ENCODE results near the gene AIDA.

DNA sequence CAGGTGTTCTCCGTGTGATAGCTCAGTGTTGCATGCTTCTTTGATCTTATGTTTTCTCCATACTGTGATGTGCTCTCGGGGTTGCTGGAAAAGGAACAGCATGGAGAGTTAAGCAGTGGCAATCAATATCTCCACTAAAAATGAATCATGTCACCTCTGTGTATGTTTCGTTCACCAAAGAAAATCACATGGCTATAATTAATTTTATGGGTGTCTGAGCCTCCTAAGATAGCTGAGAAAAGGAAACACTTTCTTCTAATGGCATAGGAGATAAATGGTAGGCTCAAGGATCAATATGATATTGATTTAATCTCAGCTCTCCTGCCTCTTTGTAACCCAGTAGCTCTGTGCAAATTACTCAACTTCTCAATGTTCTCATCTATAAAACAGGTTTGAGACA is 39.0 kb upstream of the AIDA start:
- no peak for TF ChIP-seq POLR2A (IDR thresholded peaks at IDR 0.05)
- TF ChIP-seq, protein P1, sequence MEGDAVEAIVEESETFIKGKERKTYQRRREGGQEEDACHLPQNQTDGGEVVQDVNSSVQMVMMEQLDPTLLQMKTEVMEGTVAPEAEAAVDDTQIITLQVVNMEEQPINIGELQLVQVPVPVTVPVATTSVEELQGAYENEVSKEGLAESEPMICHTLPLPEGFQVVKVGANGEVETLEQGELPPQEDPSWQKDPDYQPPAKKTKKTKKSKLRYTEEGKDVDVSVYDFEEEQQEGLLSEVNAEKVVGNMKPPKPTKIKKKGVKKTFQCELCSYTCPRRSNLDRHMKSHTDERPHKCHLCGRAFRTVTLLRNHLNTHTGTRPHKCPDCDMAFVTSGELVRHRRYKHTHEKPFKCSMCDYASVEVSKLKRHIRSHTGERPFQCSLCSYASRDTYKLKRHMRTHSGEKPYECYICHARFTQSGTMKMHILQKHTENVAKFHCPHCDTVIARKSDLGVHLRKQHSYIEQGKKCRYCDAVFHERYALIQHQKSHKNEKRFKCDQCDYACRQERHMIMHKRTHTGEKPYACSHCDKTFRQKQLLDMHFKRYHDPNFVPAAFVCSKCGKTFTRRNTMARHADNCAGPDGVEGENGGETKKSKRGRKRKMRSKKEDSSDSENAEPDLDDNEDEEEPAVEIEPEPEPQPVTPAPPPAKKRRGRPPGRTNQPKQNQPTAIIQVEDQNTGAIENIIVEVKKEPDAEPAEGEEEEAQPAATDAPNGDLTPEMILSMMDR (IDR thresholded peaks at IDR 0.05) = no peak
